Thoracic aorta (tissue), 2 donors: ENCODE data around the gene SHMT1. TPM values are rescaled to one million over a fixed set of nuclear protein-coding genes. Genes with fewer than 3 reads are reported as not detected.

Experiments used
- ATAC-seq: fragments of 150-250 bp; one replicate; pipeline ENCODE4 v1.8.0; 2017; ENCODE audit warnings: low read depth; ENCODE audit not compliant: insufficient number of reproducible peaks, low FRiP score
- DNase-seq: peaks from one replicate; pipeline ENCODE4 v3.0.0-alpha.2; 2020; ENCODE audit warnings: low spot score
- H3K27ac ChIP-seq, 2 donors: fragments of 200-600 bp; sonication (generic); 1 replicate in 1 of 2; 2 replicates in 1 of 2; pipeline ENCODE4 v1.5.1; 2016; ENCODE audit warnings: mild to moderate bottlenecking in 2 of 2, moderate library complexity in 2 of 2
- H3K27me3 ChIP-seq: fragments of 200-600 bp; sonication (generic); replicated peaks from 2 replicates; pipeline ENCODE4 v1.6.0; 2016; ENCODE audit warnings: mild to moderate bottlenecking; ENCODE audit not compliant: insufficient read depth
- H3K36me3 ChIP-seq: fragments of 200-600 bp; sonication (generic); one replicate; pipeline ENCODE4 v1.5.1; 2016
- H3K4me1 ChIP-seq, 2 donors: fragments of 200-600 bp; sonication (generic); 1 replicate in 1 of 2; 2 replicates in 1 of 2; pipeline versions ENCODE4 v1.5.1 to v1.6.0; 2016; ENCODE audit warnings: low read depth in 2 of 2, mild to moderate bottlenecking in 1 of 2; ENCODE audit not compliant: control insufficient read depth in 1 of 2
- H3K4me3 ChIP-seq: fragments of 200-600 bp; sonication (generic); 2 replicates; pipeline ENCODE4 v1.5.1; 2016; ENCODE audit warnings: mild to moderate bottlenecking
- H3K9me3 ChIP-seq: fragments of 200-600 bp; sonication (generic); 2 replicates; pipeline ENCODE4 v1.5.1; 2016
- total RNA-seq, 2 donors: library from RNA; depleted of rRNA; stranded (reverse); fragments of >200 nt; gene quantifications; one replicate each; pipeline versions ENCODE4 v1.1.0 to v1.2.3, GENCODE V29; 2016
- TF ChIP-seq, protein P1 (sequence below): fragments of 200-600 bp; sonication (generic); IDR thresholded peaks from one replicate; pipeline ENCODE4 v1.5.1; 2019; ENCODE audit warnings: antibody characterized with exemption

Gene SHMT1
- total RNA-seq, 2 donors from 2014 or later = 15.9 to 28.0 TPM

DNA sequence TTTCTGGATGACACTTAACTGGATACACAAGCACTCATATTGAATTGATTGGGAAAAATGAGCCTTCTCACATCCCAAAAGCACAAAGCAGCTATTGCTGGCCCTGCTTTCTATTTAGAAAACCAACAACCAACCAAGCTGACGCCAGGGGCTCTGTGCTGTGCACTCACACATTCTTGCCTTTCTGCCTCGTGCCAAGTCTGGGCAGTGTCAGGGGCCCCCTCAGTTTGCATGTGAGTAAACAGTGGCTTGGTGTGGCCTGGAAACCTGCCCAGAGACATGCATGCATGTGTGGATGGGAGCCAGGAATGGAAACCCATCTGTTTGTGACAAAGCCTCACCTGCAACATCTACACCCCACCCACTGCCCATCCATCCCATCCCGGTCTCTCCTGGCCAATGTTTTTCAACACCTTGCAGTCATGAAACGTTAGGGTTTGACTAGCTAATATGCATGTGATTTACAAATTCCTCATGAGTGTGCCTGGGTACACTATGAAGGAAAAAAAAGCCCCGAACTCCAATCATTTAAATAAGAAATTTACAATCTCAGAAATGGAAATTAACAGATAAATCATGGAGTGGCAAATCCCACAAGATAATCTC lies 82.5 kb downstream of the SHMT1 start:
- H3K36me3 ChIP-seq = peaks cover 75% of the 10 kb centered on the region
- no peaks in the 10 kb centered on the region for H3K4me1 ChIP-seq
- no peaks in the 10 kb centered on the region for H3K9me3 ChIP-seq
- no peak for DNase-seq
- ATAC-seq = no peak
- no peak overlapping the region for H3K27ac ChIP-seq
- no peak overlapping the region for H3K4me3 ChIP-seq
- TF ChIP-seq, protein P1, sequence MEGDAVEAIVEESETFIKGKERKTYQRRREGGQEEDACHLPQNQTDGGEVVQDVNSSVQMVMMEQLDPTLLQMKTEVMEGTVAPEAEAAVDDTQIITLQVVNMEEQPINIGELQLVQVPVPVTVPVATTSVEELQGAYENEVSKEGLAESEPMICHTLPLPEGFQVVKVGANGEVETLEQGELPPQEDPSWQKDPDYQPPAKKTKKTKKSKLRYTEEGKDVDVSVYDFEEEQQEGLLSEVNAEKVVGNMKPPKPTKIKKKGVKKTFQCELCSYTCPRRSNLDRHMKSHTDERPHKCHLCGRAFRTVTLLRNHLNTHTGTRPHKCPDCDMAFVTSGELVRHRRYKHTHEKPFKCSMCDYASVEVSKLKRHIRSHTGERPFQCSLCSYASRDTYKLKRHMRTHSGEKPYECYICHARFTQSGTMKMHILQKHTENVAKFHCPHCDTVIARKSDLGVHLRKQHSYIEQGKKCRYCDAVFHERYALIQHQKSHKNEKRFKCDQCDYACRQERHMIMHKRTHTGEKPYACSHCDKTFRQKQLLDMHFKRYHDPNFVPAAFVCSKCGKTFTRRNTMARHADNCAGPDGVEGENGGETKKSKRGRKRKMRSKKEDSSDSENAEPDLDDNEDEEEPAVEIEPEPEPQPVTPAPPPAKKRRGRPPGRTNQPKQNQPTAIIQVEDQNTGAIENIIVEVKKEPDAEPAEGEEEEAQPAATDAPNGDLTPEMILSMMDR = no peak
- no peaks in the 10 kb centered on the region for H3K27me3 ChIP-seq

DNA sequence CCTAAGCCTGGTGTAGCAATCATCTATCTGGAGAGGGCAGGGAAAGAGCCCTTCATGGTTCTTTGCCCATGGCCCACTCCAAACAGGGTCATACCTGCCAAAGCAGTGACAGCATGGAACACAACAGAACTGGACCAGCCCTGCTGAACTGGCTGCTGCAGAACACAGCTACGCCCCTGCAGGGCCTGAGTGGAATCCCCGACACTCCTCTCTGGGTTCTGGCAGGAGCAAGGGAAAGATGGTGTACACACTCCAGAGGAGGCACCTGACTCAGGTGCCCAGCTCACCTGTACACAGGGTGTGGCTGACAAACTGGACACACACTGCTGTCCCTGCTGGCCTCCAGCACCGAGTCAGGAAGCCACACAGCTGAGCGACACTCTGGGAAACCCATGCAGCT lies 83.1 kb downstream of the SHMT1 start:
- Histone ChIP-seq H3K9me3 (no peaks in the 10 kb centered on the region), H3K27ac (no peak overlapping the region), H3K27me3 (no peaks in the 10 kb centered on the region), H3K4me1 (no peaks in the 10 kb centered on the region), H3K4me3 (no peak overlapping the region), H3K36me3 (peaks cover 68% of the 10 kb centered on the region)
- no peak for DNase-seq
- no peak for ATAC-seq
- TF ChIP-seq, protein P1 = no peak

DNA sequence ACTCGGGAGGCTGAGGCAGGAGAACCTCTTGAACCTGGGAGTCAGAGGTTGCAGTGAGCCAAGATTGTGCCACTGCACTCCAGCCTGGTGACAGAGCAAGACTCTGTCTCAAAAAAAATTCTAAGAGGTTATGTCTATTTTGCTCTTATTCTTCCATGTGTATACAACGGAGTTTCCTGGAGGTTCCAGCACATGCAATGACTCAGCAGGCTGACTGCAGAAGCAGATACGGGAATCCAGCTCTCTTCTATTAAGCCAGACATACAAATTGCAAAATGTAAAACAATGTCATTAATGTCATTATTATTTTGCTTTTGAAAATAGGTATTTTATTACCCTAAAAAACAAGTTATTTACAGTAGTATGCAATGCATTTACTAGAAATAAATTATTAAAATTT lies 84.5 kb downstream of the SHMT1 start:
- H3K27ac ChIP-seq = no peak overlapping the region
- TF ChIP-seq, protein P1 = no peak
- no peaks in the 10 kb centered on the region for H3K27me3 ChIP-seq
- H3K4me3 ChIP-seq = no peak overlapping the region
- H3K9me3 ChIP-seq = no peaks in the 10 kb centered on the region
- DNase-seq (no peak), ATAC-seq (no peak)
- no peaks in the 10 kb centered on the region for H3K4me1 ChIP-seq
- peaks cover 69% of the 10 kb centered on the region for H3K36me3 ChIP-seq

Other genes with a start within 250 kb of the SHMT1 start
- gene ALKBH5, start 179.7 kb downstream of the SHMT1 start, total RNA-seq = 100 to 1,000 TPM in 1 of 2 donors, 10 to 100 TPM in 1; 89.6 to 105 TPM
- gene LLGL1, start 137.9 kb downstream of the SHMT1 start, total RNA-seq = 10 to 100 TPM; 17.1 to 30.3 TPM
- 100 to 1,000 TPM; 309 to 312 TPM for gene FLII, start 104.8 kb downstream of the SHMT1 start, total RNA-seq
- gene MIEF2, start 102.9 kb downstream of the SHMT1 start, total RNA-seq = 10 to 100 TPM; 31.7 to 33.8 TPM
- gene TOP3A, start 48.6 kb downstream of the SHMT1 start, total RNA-seq = 10 to 100 TPM; 33.4 to 54.6 TPM
- 10 to 100 TPM; 12.6 to 21.5 TPM for gene SMCR8, start 48.3 kb downstream of the SHMT1 start, total RNA-seq
- gene EVPLL, start 14.2 kb upstream of the SHMT1 start, total RNA-seq = not detected
- not detected for gene LGALS9C, start 113.2 kb upstream of the SHMT1 start, total RNA-seq